Activated naive CD4-positive, alpha-beta T cell treated with anti-CD3 and anti-CD28 coated beads for 36 hours (primary cell): Measurements from ENCODE around the gene CFAP74. TPM values are rescaled to one million over a fixed set of nuclear protein-coding genes. Genes with fewer than 3 reads are reported as not detected.

Experiments used
- CTCF ChIA-PET: fragments of 350-600 bp; sonication (Branson Sonifier 250); formaldehyde crosslinking; loops from one replicate; lab custom pipeline; 2021; ENCODE audit warnings: antibody characterized with exemption; lab: Charles Lee
- DNase-seq: peaks from one replicate; pipeline ENCODE4 v3.0.0-alpha.2; 2020
- H3K27ac Mint-ChIP-seq: one replicate; pipeline ENCODE4 v1.8.0; 2021; ENCODE audit warnings: mild to moderate bottlenecking, mixed read lengths
- H3K27me3 Mint-ChIP-seq: one replicate; pipeline ENCODE4 v1.8.0; 2021; ENCODE audit warnings: low read depth, mixed read lengths
- H3K36me3 Mint-ChIP-seq: one replicate; pipeline ENCODE4 v1.8.0; 2021; ENCODE audit warnings: low read depth, mixed read lengths
- H3K4me1 Mint-ChIP-seq: one replicate; pipeline ENCODE4 v1.8.0; 2021; ENCODE audit warnings: low read depth, mixed read lengths
- H3K4me3 Mint-ChIP-seq: one replicate; pipeline ENCODE4 v1.8.0; 2021; ENCODE audit warnings: mild to moderate bottlenecking, moderate library complexity, mixed read lengths
- H3K9me3 Mint-ChIP-seq: one replicate; pipeline ENCODE4 v1.8.0; 2021; ENCODE audit warnings: mixed read lengths
- intact Hi-C: fragments of 100-400 bp; cut with micrococcal nuclease; formaldehyde crosslinking; loops from one replicate; pipeline ENCODE4 v1.15.1; 2023
- total RNA-seq, 2 experiments: library from RNA; stranded (reverse); gene quantifications; one replicate each; pipeline ENCODE4 v1.2.3, GENCODE V29; 2021

Gene CFAP74
- total RNA-seq, 2 experiments from 2014 or later = not detected

GRCh38 chr1:2025491-2025981 is 21.9 kb upstream of the CFAP74 start:
- DNase-seq = no peak
- Mint-ChIP-seq H3K9me3 (no peaks in the 10 kb centered on the region), H3K36me3 (no peaks in the 10 kb centered on the region), H3K27me3 (peaks cover 28% of the 10 kb centered on the region), H3K4me1 (no peaks in the 10 kb centered on the region), H3K4me3 (no peak overlapping the region), H3K27ac (no peak overlapping the region)
- intact Hi-C loops = no loop called here
- CTCF ChIA-PET = interaction anchor here (1.2 kb wide), 1 partner anchor 19 kb away, joined by 4 read pairs; no protein-coding TSS in a partner anchor

GRCh38 chr1:2024887-2025286 is 21.3 kb upstream of the CFAP74 start:
- DNase-seq = no peak
- H3K4me1 Mint-ChIP-seq = no peaks in the 10 kb centered on the region
- peaks cover 34% of the 10 kb centered on the region for H3K27me3 Mint-ChIP-seq
- no peak overlapping the region for H3K27ac Mint-ChIP-seq
- H3K9me3 Mint-ChIP-seq = no peaks in the 10 kb centered on the region
- no peaks in the 10 kb centered on the region for H3K36me3 Mint-ChIP-seq
- intact Hi-C loops = no loop called here
- H3K4me3 Mint-ChIP-seq = no peak overlapping the region
- CTCF ChIA-PET = interaction anchor here (1.2 kb wide), 1 partner anchor 20 kb away, joined by 4 read pairs; no protein-coding TSS in a partner anchor

GRCh38 chr1:2024451-2024850 is 20.9 kb upstream of the CFAP74 start:
- Mint-ChIP-seq H3K9me3 (no peaks in the 10 kb centered on the region), H3K36me3 (no peaks in the 10 kb centered on the region), H3K4me3 (no peak overlapping the region), H3K27ac (no peak overlapping the region), H3K4me1 (no peaks in the 10 kb centered on the region), H3K27me3 (peaks cover 36% of the 10 kb centered on the region)
- CTCF ChIA-PET = no interaction called here
- intact Hi-C loops = no loop called here
- DNase-seq = no peak

- CTCF ChIA-PET = no interaction called here
- H3K4me1 Mint-ChIP-seq = peaks cover 4% of the 10 kb centered on the region
- no peak for DNase-seq
- no peak overlapping the region for H3K27ac Mint-ChIP-seq
- no peaks in the 10 kb centered on the region for H3K36me3 Mint-ChIP-seq
- H3K4me3 Mint-ChIP-seq = no peak overlapping the region
- no peaks in the 10 kb centered on the region for H3K9me3 Mint-ChIP-seq
- intact Hi-C loops = no loop called here
- peaks cover 40% of the 10 kb centered on the region for H3K27me3 Mint-ChIP-seq
These were observed 19.6 kb upstream of the CFAP74 start for GRCh38 chr1:2023187-2023586.

- Mint-ChIP-seq H3K27ac (no peak overlapping the region), H3K4me3 (no peak overlapping the region), H3K36me3 (no peaks in the 10 kb centered on the region), H3K4me1 (peaks cover 5% of the 10 kb centered on the region), H3K27me3 (peaks cover 50% of the 10 kb centered on the region), H3K9me3 (no peaks in the 10 kb centered on the region)
- CTCF ChIA-PET = no interaction called here
- intact Hi-C loops = no loop called here
- DNase-seq = no peak
These were observed 18.6 kb upstream of the CFAP74 start for GRCh38 chr1:2022063-2022770.

- H3K36me3 Mint-ChIP-seq = no peaks in the 10 kb centered on the region
- no peaks in the 10 kb centered on the region for H3K9me3 Mint-ChIP-seq
- peaks cover 57% of the 10 kb centered on the region for H3K27me3 Mint-ChIP-seq
- intact Hi-C loops = no loop called here
- CTCF ChIA-PET = no interaction called here
- no peak overlapping the region for H3K4me3 Mint-ChIP-seq
- H3K4me1 Mint-ChIP-seq = peaks cover 5% of the 10 kb centered on the region
- no peak for DNase-seq
- H3K27ac Mint-ChIP-seq = no peak overlapping the region
These were observed 18.0 kb upstream of the CFAP74 start for GRCh38 chr1:2021550-2021949.

GRCh38 chr1:2020310-2020655 is 16.7 kb upstream of the CFAP74 start:
- Mint-ChIP-seq H3K36me3 (no peaks in the 10 kb centered on the region), H3K9me3 (no peaks in the 10 kb centered on the region), H3K4me1 (peaks cover 5% of the 10 kb centered on the region), H3K27ac (no peak overlapping the region), H3K27me3 (peaks cover 65% of the 10 kb centered on the region), H3K4me3 (no peak overlapping the region)
- intact Hi-C loops = no loop called here
- CTCF ChIA-PET = interaction anchor here (1.1 kb wide), 1 partner anchor 24 kb away, joined by 3 read pairs; no protein-coding TSS in a partner anchor
- no peak for DNase-seq

- intact Hi-C loops = no loop called here
- Mint-ChIP-seq H3K36me3 (no peaks in the 10 kb centered on the region), H3K9me3 (no peaks in the 10 kb centered on the region), H3K4me1 (peaks cover 5% of the 10 kb centered on the region), H3K27me3 (peaks cover 69% of the 10 kb centered on the region), H3K4me3 (no peak overlapping the region), H3K27ac (no peak overlapping the region)
- no peak for DNase-seq
- CTCF ChIA-PET = interaction anchor here (1.1 to 1.4 kb wide), 2 partner anchors 25 kb away, joined by 3 read pairs; no protein-coding TSS in a partner anchor
These were observed 16.2 kb upstream of the CFAP74 start for GRCh38 chr1:2019571-2020309.

- no peak for DNase-seq
- H3K27ac Mint-ChIP-seq = no peak within 1 kb of the TSS
These were observed 15.6 kb upstream of the CFAP74 start, which contains the start of gene GABRD for GRCh38 chr1:2019172-2019543. Gene GABRD (plus strand): TSS chr1:2019345. CDS start chr1:2019424, 79 bp downstream.

GRCh38 chr1:2018217-2019171 is 14.9 kb upstream of the CFAP74 start:
- no peaks in the 10 kb centered on the region for H3K9me3 Mint-ChIP-seq
- no peak for DNase-seq
- H3K4me1 Mint-ChIP-seq = peaks cover 5% of the 10 kb centered on the region
- H3K27me3 Mint-ChIP-seq = peaks cover 66% of the 10 kb centered on the region
- CTCF ChIA-PET = interaction anchor here (1.4 kb wide), 1 partner anchor 27 kb away, joined by 3 read pairs; no protein-coding TSS in a partner anchor
- H3K4me3 Mint-ChIP-seq = peak overlapping the region; percentile 46
- no peaks in the 10 kb centered on the region for H3K36me3 Mint-ChIP-seq
- no peak overlapping the region for H3K27ac Mint-ChIP-seq
- intact Hi-C loops = no loop called here

More at GRCh38 chr1:2019172-2019543, 15.6 kb upstream of the CFAP74 start, which contains the start of gene GABRD:
- no peaks in the 10 kb centered on the region for H3K36me3 Mint-ChIP-seq
- H3K4me3 Mint-ChIP-seq = peak within 1 kb of the TSS; percentile 46
- H3K27me3 Mint-ChIP-seq = peaks cover 70% of the 10 kb centered on the region
- H3K4me1 Mint-ChIP-seq = peaks cover 5% of the 10 kb centered on the region
- CTCF ChIA-PET = interaction anchor here (1.4 kb wide), 1 partner anchor 26 kb away, joined by 3 read pairs; no protein-coding TSS in a partner anchor
- intact Hi-C loops = no loop called here
- no peaks in the 10 kb centered on the region for H3K9me3 Mint-ChIP-seq

- H3K9me3 Mint-ChIP-seq = no peaks in the 10 kb centered on the region
- intact Hi-C loops = no loop called here
- CTCF ChIA-PET = interaction anchor here (0.7 kb wide), 1 partner anchor 57 kb away, joined by 3 read pairs; no protein-coding TSS in a partner anchor
These were observed 12.5 kb upstream of the CFAP74 start for GRCh38 chr1:2016123-2016522.

More at GRCh38 chr1:2016123-2016522, 12.5 kb upstream of the CFAP74 start:
- no peak for DNase-seq
- Mint-ChIP-seq H3K27me3 (peaks cover 51% of the 10 kb centered on the region), H3K27ac (no peak overlapping the region), H3K4me3 (no peak overlapping the region), H3K4me1 (peaks cover 5% of the 10 kb centered on the region), H3K36me3 (no peaks in the 10 kb centered on the region)
